C1 segment of cervical spinal cord (tissue), 14 donors: ENCODE data around the gene RTEL1.
A peak's percentile ranks its signal among the peaks of the same experiment; 100 is the strongest.
"Not testable (repeated sequence)": the region's sequence is repeated elsewhere in the genome, so short reads cannot be mapped to it uniquely, and the experiment has no call there.

Experiments used
- DNase-seq, 14 donors: peaks; one replicate each; lab custom pipeline; 2025; lab: John Stamatoyannopoulos, UW

Gene RTEL1, protein sequence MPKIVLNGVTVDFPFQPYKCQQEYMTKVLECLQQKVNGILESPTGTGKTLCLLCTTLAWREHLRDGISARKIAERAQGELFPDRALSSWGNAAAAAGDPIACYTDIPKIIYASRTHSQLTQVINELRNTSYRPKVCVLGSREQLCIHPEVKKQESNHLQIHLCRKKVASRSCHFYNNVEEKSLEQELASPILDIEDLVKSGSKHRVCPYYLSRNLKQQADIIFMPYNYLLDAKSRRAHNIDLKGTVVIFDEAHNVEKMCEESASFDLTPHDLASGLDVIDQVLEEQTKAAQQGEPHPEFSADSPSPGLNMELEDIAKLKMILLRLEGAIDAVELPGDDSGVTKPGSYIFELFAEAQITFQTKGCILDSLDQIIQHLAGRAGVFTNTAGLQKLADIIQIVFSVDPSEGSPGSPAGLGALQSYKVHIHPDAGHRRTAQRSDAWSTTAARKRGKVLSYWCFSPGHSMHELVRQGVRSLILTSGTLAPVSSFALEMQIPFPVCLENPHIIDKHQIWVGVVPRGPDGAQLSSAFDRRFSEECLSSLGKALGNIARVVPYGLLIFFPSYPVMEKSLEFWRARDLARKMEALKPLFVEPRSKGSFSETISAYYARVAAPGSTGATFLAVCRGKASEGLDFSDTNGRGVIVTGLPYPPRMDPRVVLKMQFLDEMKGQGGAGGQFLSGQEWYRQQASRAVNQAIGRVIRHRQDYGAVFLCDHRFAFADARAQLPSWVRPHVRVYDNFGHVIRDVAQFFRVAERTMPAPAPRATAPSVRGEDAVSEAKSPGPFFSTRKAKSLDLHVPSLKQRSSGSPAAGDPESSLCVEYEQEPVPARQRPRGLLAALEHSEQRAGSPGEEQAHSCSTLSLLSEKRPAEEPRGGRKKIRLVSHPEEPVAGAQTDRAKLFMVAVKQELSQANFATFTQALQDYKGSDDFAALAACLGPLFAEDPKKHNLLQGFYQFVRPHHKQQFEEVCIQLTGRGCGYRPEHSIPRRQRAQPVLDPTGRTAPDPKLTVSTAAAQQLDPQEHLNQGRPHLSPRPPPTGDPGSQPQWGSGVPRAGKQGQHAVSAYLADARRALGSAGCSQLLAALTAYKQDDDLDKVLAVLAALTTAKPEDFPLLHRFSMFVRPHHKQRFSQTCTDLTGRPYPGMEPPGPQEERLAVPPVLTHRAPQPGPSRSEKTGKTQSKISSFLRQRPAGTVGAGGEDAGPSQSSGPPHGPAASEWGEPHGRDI (N-terminal part only)

DNA sequence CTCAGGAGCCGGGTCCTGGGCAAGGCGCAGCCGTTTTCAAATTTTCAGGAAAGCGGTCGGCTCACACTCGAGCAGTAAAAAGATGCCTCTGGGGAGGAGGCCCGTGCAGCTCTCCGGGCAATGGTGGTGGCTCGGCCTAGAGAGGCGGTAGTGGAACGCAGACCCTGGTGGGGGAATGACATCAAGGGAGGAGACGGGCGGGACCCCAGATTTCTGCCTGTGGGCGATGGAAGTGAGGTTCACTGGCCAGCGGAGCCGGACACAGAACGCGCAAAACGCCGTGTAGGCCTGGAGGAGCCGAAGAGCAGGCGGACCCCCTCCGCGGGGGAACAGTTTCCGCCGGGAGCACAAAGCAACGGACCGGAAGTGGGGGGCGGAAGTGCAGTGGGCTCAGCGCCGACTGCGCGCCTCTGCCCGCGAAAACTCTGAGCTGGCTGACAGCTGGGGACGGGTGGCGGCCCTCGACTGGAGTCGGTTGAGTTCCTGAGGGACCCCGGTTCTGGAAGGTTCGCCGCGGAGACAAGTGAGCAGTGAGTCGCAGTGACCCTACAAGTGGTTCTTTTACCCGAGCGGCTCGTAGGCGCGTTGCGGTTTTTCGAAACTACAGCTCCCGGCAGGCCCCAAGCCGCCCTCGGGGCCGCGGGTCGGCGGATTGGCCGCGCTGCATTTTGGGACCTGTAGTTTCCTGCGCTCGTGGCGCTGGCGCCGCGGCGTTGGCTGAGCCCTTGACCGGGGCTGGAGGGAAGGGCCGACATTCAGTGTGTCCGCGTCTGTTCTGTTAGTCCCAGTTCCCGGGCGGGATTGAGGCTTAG lies at the start of gene RTEL1:
TSS of gene RTEL1 (plus strand) at position 376 of the 812 bp plus-strand sequence. CDS start 1,091 bp downstream, outside the sequence.
- DNase-seq: peak in 13 of 14 donors; percentile 84 to 99 (median 96)

DNA sequence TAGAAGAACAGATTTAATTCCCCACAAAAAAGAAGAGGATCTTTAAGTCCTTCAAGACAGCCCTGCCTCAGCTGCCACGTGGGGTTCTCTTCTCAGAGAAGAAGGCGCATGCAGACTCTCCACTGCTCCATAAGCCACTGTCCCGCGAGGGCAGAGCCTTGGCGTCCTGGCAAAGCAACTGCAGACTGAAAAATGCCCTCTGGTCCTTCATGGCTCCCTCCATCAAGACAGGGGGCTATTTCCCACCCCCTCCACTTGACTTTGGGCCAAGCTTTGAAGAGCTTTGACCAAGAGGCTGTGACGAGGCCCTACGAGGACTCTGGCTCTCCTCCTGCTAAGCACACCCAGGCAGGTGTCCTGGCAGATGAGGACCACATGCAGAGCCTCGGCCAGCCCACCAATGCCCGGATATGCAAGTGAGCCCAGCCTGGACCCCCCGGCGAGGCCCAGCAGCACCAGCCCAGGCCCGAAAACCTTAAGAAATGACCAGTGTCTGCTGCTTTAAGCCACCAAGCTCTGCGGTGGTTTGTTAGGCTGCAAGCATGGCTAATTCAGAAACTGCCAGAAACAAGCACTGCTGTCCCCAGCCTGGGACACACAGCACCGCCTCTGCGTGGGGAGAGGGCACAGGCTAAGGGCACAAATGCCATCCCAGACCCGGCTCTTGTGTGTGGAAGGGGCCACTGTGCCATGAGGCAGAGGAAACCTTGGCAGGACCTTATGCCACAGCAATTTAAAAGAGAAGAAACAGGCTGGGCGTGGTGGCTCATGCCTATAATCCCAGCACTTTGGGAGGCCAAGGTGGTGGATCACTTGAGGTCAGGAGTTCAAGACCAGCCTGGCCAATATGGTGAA lies 47.3 kb upstream of the RTEL1 start:
- DNase-seq: no peak

DNA sequence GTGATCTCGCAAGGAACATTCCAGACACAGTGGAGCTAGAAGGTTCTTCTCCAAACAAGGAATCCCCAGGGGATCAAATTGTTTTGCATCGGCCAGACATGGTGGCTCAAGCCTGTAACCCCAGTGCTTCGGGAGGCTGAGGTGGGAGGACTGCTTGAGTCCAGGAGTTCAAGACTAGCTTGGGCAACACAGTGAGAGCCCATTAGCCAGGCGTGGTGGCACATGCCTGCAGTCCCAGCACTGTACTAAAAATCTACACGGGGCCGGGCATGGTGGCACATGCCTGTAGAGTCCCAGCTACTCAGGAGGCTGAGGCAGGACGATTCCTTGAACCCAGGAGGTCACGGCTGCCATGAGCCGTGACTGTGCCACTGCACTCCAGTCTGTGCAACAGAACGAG lies 46.5 kb upstream of the RTEL1 start:
- DNase-seq: no peak

DNA sequence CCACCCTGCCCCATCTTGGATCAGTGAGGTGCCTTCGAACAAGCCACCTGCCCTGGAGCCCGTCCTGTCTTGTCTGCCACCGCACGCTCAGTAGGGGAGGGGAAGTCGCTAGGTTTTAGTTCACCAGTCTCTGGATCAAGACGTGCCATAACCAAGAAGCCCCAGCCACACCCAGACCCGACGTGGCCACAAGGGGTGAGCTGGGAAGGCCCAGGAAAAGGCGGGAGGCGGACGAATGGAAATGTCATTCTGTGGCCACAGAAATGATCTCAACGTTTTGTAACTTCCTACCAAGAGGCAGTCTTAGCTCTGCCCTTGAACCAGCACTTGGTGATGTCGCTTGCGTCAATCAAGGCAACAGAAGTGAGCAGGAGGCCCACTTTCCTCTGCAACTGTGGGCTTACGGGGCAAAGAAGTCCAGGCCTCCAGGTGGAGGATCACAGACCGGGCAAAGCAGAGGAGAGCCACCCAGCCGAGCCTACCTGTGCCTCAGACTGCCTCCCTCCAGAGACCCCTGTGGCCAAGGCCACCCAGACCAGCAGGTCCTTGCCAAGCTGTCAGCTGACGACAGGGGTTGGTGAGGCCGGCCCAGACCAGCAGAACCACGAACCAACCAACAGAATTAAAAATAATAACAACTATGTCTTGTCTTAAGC lies 45.7 kb upstream of the RTEL1 start:
- no peak for DNase-seq

DNA sequence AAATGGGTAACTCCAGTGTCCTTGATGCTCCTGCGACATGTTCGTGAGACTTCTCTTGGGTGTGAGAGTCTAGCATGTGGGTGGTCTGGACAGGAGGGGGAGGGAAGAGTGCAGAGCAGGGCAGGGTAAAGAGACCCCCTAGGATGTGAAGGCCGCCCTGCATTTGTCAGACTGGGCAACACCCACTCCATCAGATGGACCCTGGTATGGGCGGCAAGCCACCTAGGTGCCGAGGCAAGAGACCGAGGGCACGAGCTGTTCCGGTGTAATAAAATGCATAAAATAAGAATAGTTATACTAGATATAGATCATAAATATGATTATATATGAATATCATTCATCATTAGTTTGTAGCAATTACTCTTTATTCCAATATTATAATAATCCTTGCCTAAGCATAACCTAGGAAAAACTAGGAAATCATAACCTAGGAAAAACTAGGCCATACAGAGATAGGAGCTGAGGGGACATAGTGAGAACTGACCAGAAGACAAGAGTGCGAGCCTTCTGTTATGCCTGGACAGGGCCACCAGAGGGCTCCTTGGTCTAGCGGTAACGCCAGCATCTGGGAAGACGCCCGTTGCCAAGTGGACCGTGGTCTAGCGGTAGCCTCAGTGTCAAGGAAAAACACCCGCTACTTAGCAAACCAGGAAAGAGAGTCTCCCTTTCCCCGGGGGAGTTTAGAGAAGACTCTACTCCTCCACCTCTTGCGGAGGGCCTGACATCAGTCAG lies 44.1 kb upstream of the RTEL1 start:
- not testable (repeated sequence) for DNase-seq

DNA sequence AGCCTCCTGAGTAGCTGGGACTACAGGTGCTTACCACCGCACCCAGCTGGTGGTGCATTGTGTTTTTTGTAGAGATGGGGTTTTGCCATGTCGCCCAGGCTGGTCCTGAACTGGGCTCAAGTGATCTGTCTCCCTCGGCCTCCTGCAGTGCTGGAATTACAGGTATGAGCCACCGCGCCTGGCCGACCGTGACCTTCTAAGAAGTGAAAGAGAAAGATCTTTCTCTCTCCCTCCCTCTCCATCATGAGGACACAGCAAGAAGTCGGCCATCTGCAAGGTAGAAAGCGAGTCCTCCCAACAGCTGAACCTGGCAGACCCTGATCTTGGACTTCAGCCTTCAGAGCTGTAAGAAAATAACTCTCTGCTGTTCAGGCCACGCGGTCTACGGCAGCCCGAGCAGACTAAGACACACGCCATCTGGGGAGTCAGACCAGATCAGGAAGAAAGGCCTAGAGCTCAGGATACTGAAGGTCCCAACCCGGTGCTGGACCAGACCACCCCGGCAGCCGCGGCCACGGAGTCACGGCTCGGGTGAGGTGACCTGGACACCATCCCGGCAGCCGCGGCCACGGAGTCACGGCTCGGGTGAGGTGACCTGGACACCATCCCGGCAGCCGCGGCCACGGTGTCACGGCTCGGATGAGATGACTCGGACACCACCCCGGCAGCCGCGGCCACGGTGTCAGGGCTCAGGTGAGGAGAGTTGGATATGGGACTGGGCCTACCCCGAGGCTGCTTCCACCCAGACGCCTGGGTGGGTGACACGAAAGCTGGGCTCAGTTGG lies 40.8 kb upstream of the RTEL1 start:
- peak in 1 of 14 donors; percentile 60 for DNase-seq

DNA sequence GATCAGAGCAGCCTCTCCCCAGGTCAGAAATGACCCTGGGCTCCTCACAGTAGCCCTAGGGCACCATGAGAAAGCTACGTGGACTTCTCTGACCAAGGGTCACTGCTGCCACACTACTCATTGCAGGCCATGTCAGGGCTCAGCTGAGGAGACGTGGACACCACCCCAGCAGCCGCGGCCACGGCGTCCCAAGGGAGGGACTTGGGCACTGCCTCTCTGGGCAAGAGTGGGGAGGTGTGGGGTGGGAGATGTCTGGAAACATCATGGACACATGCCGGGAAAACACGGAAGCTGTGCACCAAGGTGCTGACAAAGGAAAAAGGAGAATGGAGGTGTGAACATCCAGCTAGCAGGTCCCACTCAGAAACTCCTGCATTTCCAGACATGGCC lies 40.2 kb upstream of the RTEL1 start:
- no peak for DNase-seq

DNA sequence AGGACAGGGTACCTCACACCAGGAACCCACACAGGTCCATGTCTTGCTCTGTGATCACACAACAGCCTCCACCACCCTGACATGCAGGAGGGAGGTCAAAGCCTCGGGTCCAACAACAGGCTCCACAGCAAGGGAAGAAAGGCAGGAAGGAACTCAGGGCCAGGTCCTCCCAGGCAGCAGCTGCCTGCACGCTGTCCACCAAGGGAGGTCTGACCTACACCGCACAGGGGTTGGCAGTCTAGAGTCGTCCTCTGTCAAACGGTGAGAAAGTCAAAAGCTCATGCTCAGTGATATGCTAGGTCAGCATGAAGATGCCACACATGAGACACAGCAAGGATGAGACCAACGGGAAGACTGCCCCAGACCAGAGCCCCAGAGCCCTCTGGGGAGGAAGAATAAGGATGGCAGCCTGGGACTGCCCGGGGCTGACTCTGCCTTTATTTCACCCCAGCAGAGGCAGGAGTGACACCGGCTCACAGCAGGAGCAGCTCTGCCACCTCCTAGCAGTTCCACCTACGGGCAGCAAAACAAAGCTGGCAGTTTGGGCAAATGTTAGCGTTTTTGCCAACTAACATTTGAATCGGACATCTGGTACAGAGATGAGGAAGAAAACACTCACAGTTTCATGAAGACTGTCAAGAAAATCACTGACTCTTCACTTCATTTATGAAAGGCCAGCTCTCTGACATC lies 39.7 kb upstream of the RTEL1 start:
- DNase-seq: peak in 1 of 14 donors; percentile 49

DNA sequence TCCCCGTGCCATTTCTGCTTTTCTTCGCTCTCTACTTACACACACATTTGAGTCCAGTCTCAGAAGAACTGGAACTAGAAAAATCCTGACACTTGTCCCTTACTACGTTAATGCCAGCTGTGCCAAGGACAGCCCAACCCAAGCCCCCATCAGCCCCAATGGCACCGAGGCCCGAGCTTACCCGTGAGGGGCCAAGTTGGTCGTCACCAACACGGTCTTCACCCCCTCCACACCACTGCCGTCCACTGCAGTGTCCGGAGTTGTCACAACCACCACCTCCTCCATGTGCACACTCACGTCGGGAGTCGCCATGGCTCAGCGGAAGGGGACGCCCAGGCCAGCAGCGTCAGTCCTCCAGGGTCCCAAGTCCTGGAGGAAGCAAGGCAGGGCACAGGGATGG lies 39.0 kb upstream of the RTEL1 start:
- no peak for DNase-seq

DNA sequence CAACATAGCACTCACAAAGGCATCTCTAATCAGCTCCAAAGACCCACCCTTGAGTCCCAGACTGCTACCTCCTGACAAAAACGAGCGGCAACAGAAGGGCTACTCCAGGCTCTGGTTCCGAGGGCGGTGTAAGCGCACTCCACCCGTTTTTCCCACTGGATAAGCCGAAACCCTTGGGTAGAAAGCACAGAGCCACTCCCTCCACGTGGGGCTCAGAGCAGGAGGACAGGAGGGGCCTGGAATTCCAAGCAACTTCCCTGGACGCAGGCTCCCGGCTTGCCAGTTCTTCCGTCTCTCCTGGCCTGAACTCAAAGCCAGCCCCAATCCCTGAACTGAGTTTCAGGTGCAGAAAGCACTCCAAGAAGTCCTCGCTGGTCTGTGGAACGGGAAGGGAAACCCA lies 38.6 kb upstream of the RTEL1 start:
- DNase-seq: no peak

DNA sequence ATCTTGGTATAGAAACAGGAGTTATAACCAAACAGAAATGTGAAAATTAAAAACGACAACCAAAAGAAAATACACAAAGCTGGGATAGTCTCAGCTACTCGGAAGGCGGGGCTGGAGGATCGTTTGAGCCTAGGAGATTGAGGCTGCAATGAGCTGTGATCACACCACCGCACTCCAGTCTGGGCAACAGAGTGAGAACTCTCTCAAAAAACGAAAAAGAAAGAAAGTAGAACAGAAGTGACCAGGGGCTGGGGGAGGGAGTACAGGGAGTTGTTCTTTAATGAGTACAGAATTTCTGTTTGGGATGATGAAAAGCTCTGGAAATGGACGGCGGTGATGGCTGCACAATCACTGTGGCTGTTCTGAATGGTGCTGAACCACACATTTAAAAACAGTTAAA lies 37.1 kb upstream of the RTEL1 start:
- no peak for DNase-seq

DNA sequence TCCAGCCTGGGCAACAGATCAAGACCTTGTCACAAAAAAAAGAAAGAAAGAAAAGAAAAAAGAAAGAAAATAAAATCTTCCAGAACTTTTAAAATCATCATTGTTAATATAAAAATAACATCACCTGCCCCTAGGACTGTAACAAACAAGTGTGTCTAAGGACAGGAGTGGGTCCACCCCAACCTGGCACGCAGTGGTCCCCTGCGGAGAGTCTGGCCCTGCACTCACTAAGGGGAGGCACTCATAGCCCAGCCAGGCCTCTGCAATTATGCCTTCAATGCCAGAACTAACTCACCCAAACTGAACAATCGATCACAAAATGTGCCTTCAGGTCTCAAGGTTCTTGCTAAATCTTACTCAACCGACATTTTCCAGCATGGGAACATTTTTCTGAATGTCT lies 36.0 kb upstream of the RTEL1 start:
- DNase-seq: no peak

DNA sequence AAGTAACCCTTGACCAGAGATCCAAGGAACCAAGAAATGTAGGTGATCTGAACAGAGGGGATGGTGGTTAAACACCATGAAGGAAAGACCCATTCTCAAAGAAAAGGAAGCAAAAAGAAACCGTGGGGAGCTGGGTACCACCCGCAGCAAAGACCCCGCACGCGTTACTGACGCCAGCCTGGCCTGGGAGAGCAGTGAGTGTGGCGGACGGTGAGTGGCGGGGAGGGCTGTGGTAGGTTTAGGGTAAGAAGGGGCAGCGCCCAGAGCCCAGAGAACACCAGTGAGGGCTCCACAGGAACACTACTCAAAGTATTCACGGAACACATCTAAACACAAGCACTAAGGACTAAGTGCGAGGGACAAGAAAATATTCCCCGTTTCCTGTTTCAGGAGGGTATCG lies 35.4 kb upstream of the RTEL1 start:
- no peak for DNase-seq

DNA sequence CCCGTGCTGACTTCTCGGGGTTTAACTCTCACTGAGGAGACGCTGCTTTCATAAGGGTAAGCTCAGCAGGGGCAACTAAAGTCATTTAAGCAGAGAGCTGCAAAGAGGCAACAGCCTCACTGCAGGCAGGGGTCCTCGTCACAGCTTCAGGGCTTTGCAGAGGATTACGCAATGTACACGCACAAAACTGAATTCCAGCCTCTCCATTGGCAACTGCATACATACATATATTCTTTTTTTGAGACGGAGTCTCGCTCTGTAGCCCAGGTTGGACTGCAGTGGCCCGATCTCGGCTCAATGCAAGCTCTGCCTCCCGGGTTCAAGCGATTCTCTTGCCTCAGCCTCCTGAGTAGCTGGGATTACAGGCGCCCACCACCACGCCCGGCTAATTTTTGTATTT lies 33.6 kb upstream of the RTEL1 start:
- no peak for DNase-seq

DNA sequence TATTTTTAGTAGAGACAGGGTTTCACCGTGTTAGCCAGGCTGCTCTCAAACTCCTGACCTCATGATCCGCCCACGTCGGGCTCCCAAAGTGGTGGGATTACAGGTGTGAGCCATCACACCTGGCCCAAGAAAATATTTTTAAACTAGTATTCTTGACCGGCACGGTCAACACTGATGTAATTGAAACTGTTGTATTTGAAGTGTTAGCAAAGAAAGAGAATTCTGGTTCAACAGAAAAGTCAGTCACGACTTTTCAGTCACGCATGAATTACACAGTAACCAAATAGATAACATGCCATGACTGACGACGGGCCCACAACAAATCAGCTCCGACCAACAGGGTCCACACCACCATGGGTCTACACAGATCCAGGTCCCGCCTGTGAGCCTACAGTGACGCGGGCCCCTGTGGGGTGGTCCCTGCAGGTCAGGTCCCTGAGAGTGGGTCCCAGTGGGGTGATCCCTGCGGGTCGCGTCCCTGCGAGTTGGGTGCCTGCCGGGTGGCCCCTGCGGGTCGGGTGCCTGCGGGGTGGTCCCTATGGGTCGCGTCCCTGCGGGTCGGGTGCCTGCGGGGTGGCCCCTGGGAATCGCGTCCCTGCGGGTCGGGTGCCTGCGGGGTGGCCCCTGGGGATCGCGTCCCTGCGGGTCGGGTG lies 32.2 kb upstream of the RTEL1 start:
- peak in 1 of 14 donors; percentile 25 for DNase-seq

DNA sequence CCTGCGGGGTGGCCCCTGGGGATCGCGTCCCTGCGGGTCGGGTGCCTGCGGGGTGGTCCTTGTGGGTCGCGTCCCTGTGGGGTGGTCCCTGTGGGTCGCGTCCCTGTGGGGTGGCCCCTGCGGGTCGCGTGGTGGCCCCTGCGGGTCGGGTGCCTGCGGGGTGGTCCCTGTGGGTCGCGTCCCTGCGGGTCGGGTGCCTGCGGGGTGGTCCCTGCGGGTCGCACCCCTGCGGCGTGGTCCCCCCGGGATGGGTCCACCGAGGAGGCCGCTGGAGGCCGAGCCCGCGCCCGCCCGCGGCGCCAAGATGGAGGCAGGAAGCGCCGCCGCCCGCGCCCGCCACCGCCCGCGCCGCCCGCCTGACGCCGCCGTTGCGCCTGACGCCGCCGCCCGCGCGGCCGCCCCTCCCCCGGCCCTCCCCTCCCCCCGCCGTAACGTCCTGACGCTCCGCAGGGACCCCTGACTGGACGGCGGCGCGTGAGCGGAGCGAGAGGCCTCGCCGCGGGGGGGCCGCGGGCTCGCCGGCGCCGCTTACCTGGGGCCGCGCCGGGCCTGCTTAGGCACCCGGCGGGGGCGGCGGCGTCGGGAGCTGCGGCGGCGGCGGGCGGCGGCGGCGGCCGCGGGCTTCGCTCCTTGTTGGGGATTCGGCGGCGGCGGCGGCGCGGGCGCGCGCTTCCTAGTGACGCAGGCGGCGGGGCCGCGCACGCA lies 31.5 kb upstream of the RTEL1 start, which contains the start of gene GMEB2:
TSS of gene GMEB2 (minus strand) at position 678 of the 705 bp plus-strand sequence. CDS start 7,704 bp downstream, outside the sequence.
- DNase-seq: peak in 12 of 14 donors; percentile 65 to 96 (median 83)
